HepG2 (cell line): ENCODE measurements around the gene RPAP2. TPM values are rescaled to one million over a fixed set of nuclear protein-coding genes. Genes with fewer than 3 reads are reported as not detected.

Experiments used
- ATAC-seq: fragments of 200-7000 bp; cut with Tn5 transposase; 3 replicates; pipeline ENCODE4 v1.9.1; 2020; ENCODE audit warnings: mild to moderate bottlenecking, moderate library complexity
- BruUV-seq: library from RNA; stranded (reverse); fragments of 400-500 nt; replicated peaks from 2 replicates; lab custom pipeline; 2021; lab: Mats Ljungman, UMichigan
- CTCF ChIA-PET: fragments of 300-600 bp; formaldehyde crosslinking; extraction: SDS; loops from one replicate; lab custom pipeline; 2021; ENCODE audit warnings: low total read pairs, inconsistent platforms, low intra/inter-chr PET ratio; lab: Yijun Ruan, JAX
- POLR2A ChIA-PET: fragments of 350-600 bp; sonication (Branson Sonifier 250); formaldehyde crosslinking; loops from one replicate; lab custom pipeline; 2020; ENCODE audit warnings: antibody characterized with exemption, inconsistent platforms; lab: Yijun Ruan, JAX
- DNase-seq: peaks from one replicate; pipeline ENCODE4 v3.0.0-alpha.2; 2015; ENCODE audit warnings: low spot score
- FAIRE-seq: peaks from 3 replicates; lab custom pipeline; 2011; peaks lifted over from hg19 to GRCh38; lab: Jason Lieb, UNC
- H2AFZ ChIP-seq: one replicate; pipeline ENCODE4 v1.6.1; 2011; ENCODE audit warnings: low read length, inconsistent platforms
- H3K27ac ChIP-seq: fragments of 300-600 bp; 3 replicates; pipeline ENCODE4 v1.8.0; 2011; ENCODE audit warnings: mixed run types, mild to moderate bottlenecking, mixed read lengths, low read length, inconsistent platforms; ENCODE audit not compliant: insufficient read depth; ENCODE audit errors: extremely low read length
- H3K27me3 ChIP-seq, 2 experiments: fragments of 200-600 bp in 1 of 2; 2 replicates in 1 of 2; 3 replicates in 1 of 2; pipeline versions ENCODE4 v1.6.0 to v1.8.0; 2011; ENCODE audit warnings: low read length in 2 of 2, mild to moderate bottlenecking in 2 of 2, moderate library complexity in 2 of 2, inconsistent platforms in 1 of 2; ENCODE audit not compliant: insufficient read depth in 2 of 2, control insufficient read depth in 1 of 2
- H3K36me3 ChIP-seq, 2 experiments: fragments of 200-600 bp in 1 of 2; replicated peaks in 1 of 2; 2 replicates in 1 of 2; 3 replicates in 1 of 2; pipeline versions ENCODE4 v1.5.1 to v1.8.0; 2011; ENCODE audit warnings: low read length in 2 of 2, inconsistent platforms in 1 of 2; ENCODE audit not compliant: insufficient read depth in 2 of 2, control insufficient read depth in 1 of 2
- H3K4me1 ChIP-seq: 2 replicates; pipeline ENCODE4 v1.5.1; 2012; ENCODE audit warnings: low read length, inconsistent platforms; ENCODE audit not compliant: insufficient read depth
- H3K4me2 ChIP-seq: 2 replicates; pipeline ENCODE4 v1.6.0; 2011; ENCODE audit warnings: low read depth, low read length, inconsistent platforms
- H3K4me3 ChIP-seq, 3 experiments: fragments of 200-600 bp in 1 of 3; sonication (generic), shearing (Covaris generic) in 1 of 3; replicated peaks in 1 of 3; 2 replicates each; pipeline ENCODE4 v1.5.1; 2011 to 2016; ENCODE audit warnings: low read length in 3 of 3, inconsistent platforms in 2 of 3, low read depth in 2 of 3, mild to moderate bottlenecking in 2 of 3, control low read depth in 1 of 3, mixed read lengths in 1 of 3; ENCODE audit not compliant: insufficient read depth in 1 of 3
- H3K79me2 ChIP-seq: one replicate; pipeline ENCODE4 v1.6.1; 2011; ENCODE audit warnings: low read length, inconsistent platforms; ENCODE audit not compliant: insufficient read depth
- H3K9ac ChIP-seq: 2 replicates; pipeline ENCODE4 v1.6.0; 2011; ENCODE audit warnings: mild to moderate bottlenecking, low read depth, low read length, inconsistent platforms; ENCODE audit not compliant: insufficient read depth
- H3K9me3 ChIP-seq: 2 replicates; pipeline ENCODE4 v1.5.1; 2012; ENCODE audit warnings: mild to moderate bottlenecking, low read length
- H4K20me1 ChIP-seq: 2 replicates; pipeline ENCODE4 v1.6.0; 2011; ENCODE audit warnings: inconsistent platforms, mild to moderate bottlenecking, low read length, moderate library complexity; ENCODE audit not compliant: insufficient read depth
- SRY ChIP-seq: sonication (generic); formaldehyde crosslinking; IDR thresholded peaks from 2 replicates; pipeline ENCODE4 v1.8.0; 2022; ENCODE audit warnings: mild to moderate bottlenecking, missing genetic modification reagents
- ZHX2 ChIP-seq, 2 experiments: sonication (generic) in 1 of 2; formaldehyde crosslinking in 1 of 2; IDR thresholded peaks; 2 replicates each; pipeline versions ENCODE4 v1.6.1 to v1.9.0; 2014 to 2022; ENCODE audit warnings: antibody characterized with exemption in 1 of 2, borderline replicate concordance in 1 of 2, inconsistent platforms in 1 of 2, low read depth in 1 of 2, missing genetic modification reagents in 1 of 2
- ZNF317 ChIP-seq: sonication (generic); formaldehyde crosslinking; IDR thresholded peaks from 2 replicates; pipeline ENCODE4 v1.5.0; 2020; ENCODE audit warnings: mild to moderate bottlenecking, missing genetic modification reagents
- ZNF549 ChIP-seq: sonication (generic); formaldehyde crosslinking; IDR thresholded peaks from 2 replicates; pipeline ENCODE4 v1.5.0; 2020; ENCODE audit warnings: missing genetic modification reagents
- ZNF775 ChIP-seq: sonication (generic); formaldehyde crosslinking; IDR thresholded peaks from 2 replicates; pipeline ENCODE4 v1.4.0; 2020; ENCODE audit warnings: missing genetic modification reagents, mild to moderate bottlenecking, moderate library complexity, borderline replicate concordance
- WGBS: methylation state at CpG from one replicate; pipeline ENCODE4 v1.1.6; 2017; ENCODE audit warnings: low lambda C conversion rate; 5-methylcytosine and 5-hydroxymethylcytosine counted together
- in situ Hi-C: cut with HindIII; loops from 2 replicates; pipeline ENCODE4 v1.10.0; 2017; ENCODE audit warnings: low pct_unique_long_range_greater_than_20kb; ENCODE audit not compliant: extremely low pct_ligation_motif_present
- intact Hi-C: fragments of 100-400 bp; cut with micrococcal nuclease; formaldehyde crosslinking; loops from one replicate; pipeline ENCODE4 v1.10.0; 2022; ENCODE audit not compliant: unreplicated experiment
- polyA plus RNA-seq, 8 experiments: library from polyadenylated mRNA; depleted of rRNA in 3 of 8; stranded (reverse) in 7 of 8; unstranded in 1 of 8; fragments of >200 nt; fragmentation: Illumina TruSeq in 4 of 8; extraction: Trizol in 4 of 8; gene quantifications; 2 replicates each; pipeline versions ENCODE4 v1.2.1 to v1.2.3, GENCODE V29; 2011 to 2016; ENCODE audit warnings: low read depth in 4 of 8, missing spikeins in 1 of 8, mixed read lengths in 1 of 8; ENCODE audit not compliant: insufficient read depth in 1 of 8
- total RNA-seq, 5 experiments: library from RNA; depleted of rRNA; stranded (reverse); fragments of >200 nt; fragmentation: Illumina TruSeq; extraction: Trizol; gene quantifications; 2 replicates each; pipeline ENCODE4 v1.2.3, GENCODE V29; 2016; ENCODE audit warnings: low read depth in 1 of 5

RPAP2 gene
- total and polyA plus RNA-seq, 2 of the 13 experiments (the other 11 are each of a cell fraction or from before 2014, with no cell fraction given), result 10.0 to 34.8 TPM

- no TSS peak for BruUV-seq
- peaks cover 10% of the 10 kb centered on the region; the same call in 1 of the 2 replicates for H3K4me1 ChIP-seq
- in situ Hi-C loops (no loop called here), intact Hi-C loops (no loop called here)
- ATAC-seq (no peak), DNase-seq (no peak), FAIRE-seq (no peak)
- H3K27me3 ChIP-seq, result no peaks in the 10 kb centered on the region
- ChIA-PET CTCF (no interaction called here), POLR2A (no interaction called here)
- no peak overlapping the region for H3K4me2 ChIP-seq
- TF ChIP-seq ZNF549 (CRISPR knock-in tag), result no peak
- peak; percentile 95 for TF ChIP-seq ZNF317 (CRISPR knock-in tag)
- H3K4me3 ChIP-seq, result no peak overlapping the region
- WGBS, result over 99% methylated on average over 4 of the region's 4 CpGs
- no peak overlapping the region for H2AFZ ChIP-seq
- H3K79me2 ChIP-seq, result no peaks in the 10 kb centered on the region
- no peak overlapping the region for H3K9ac ChIP-seq
- no peak overlapping the region for H3K27ac ChIP-seq
- H3K36me3 ChIP-seq, result peaks cover 8 to 15% of the 10 kb centered on the region in 2 experiments; a peak in 4 of 5 replicates
- H3K9me3 ChIP-seq, result no peaks in the 10 kb centered on the region; the same call in 1 of the 2 replicates
- H4K20me1 ChIP-seq, result no peaks in the 10 kb centered on the region
These were observed 28.9 kb downstream of the RPAP2 start for GRCh38 chr1:92327794-92328193.

- intact Hi-C loops, result no loop called here
- H3K27me3 ChIP-seq, result no peaks in the 10 kb centered on the region; a peak in 1 of 5 replicates
- no peak for TF ChIP-seq ZHX2 (IDR thresholded peaks at IDR 0.05; ENCODE audit: low read depth)
- TF ChIP-seq ZHX2 (CRISPR knock-in tag; IDR thresholded peaks at IDR 0.05; ENCODE audit: borderline replicate concordance), result no peak
- TF ChIP-seq SRY, result no peak
- no peak for TF ChIP-seq ZNF775 (CRISPR knock-in tag)
- TF ChIP-seq, all 625 proteins: peak for 0
- DNase-seq (no peak), FAIRE-seq (no peak), ATAC-seq (no peak)
- CTCF ChIA-PET, result no interaction called here
- Histone ChIP-seq H4K20me1 (no peaks in the 10 kb centered on the region), H3K4me1 (peaks cover 10% of the 10 kb centered on the region; the same call in 1 of the 2 replicates), H3K9me3 (no peaks in the 10 kb centered on the region; the same call in 1 of the 2 replicates), H2AFZ (no peak overlapping the region), H3K36me3 (peaks cover 3 to 5% of the 10 kb centered on the region in 2 experiments; a peak in 2 of 5 replicates), H3K4me3 (no peak overlapping the region), H3K4me2 (no peak overlapping the region), H3K9ac (no peak overlapping the region), H3K27ac (no peak overlapping the region), H3K79me2 (no peaks in the 10 kb centered on the region)
- no TSS peak for BruUV-seq
- 98% methylated on average over 6 of the region's 6 CpGs for whole genome bisulfite sequencing
- POLR2A ChIA-PET, result no interaction called here
- in situ Hi-C loops, result no loop called here
These were observed 30.7 kb downstream of the RPAP2 start for GRCh38 chr1:92329347-92330129.
